ENCODE data around the gene P2RY6.

- TF ChIP-seq CTCF (optimal IDR thresholded peaks at IDR 0.05 in 1 of 3, IDR thresholded peaks at IDR 0.05 in 1 of 3, conservative IDR thresholded peaks at IDR 0.05 in 1 of 3; ENCODE audit: extremely low read depth in 1 of 3, insufficient read depth in 2 of 3, low read length in 3 of 3), result no peak
- TF ChIP-seq EZH2 (IDR thresholded peaks at IDR 0.05; ENCODE audit: low read length), result no peak
Observed at GRCh38 chr11:73337846-73338245, 65.7 kb downstream of the P2RY6 start.

Measured in keratinocyte (primary cell).